SK-N-DZ (cell line): ENCODE measurements around the gene CPA1.

ENCODE experiments used
- DNase-seq: peaks from one replicate; pipeline ENCODE4 v3.0.0-alpha.2; 2015; ENCODE audit warnings: low spot score

CPA1 gene

GRCh38 chr7:130394421-130395195 lies 14.3 kb downstream of the CPA1 start:
- no peak for DNase-seq

GRCh38 chr7:130395421-130395820 lies 15.1 kb downstream of the CPA1 start:
- DNase-seq: no peak

- no peak for DNase-seq
These were observed 15.8 kb downstream of the CPA1 start for GRCh38 chr7:130396109-130396508.

- no peak for DNase-seq
These were observed 16.9 kb downstream of the CPA1 start for GRCh38 chr7:130397051-130397757.

GRCh38 chr7:130397758-130398073 lies 17.4 kb downstream of the CPA1 start:
- no peak for DNase-seq

GRCh38 chr7:130398526-130399090 lies 18.3 kb downstream of the CPA1 start:
- no peak for DNase-seq

- no peak for DNase-seq
These were observed 19.9 kb downstream of the CPA1 start for GRCh38 chr7:130400120-130400572.

GRCh38 chr7:130401101-130401500 lies 20.8 kb downstream of the CPA1 start:
- no peak for DNase-seq

GRCh38 chr7:130401578-130401977 lies 21.3 kb downstream of the CPA1 start:
- no peak for DNase-seq

- DNase-seq: no peak
These were observed 24.7 kb downstream of the CPA1 start for GRCh38 chr7:130405003-130405402.

GRCh38 chr7:130409067-130409711 lies 28.9 kb downstream of the CPA1 start:
- DNase-seq: no peak

GRCh38 chr7:130409712-130410072 lies 29.4 kb downstream of the CPA1 start:
- no peak for DNase-seq

GRCh38 chr7:130410868-130411541 lies 30.7 kb downstream of the CPA1 start:
- no peak for DNase-seq

GRCh38 chr7:130413201-130413600 lies 32.9 kb downstream of the CPA1 start:
- no peak for DNase-seq

- no peak for DNase-seq
These were observed 34.7 kb downstream of the CPA1 start for GRCh38 chr7:130415006-130415405.

- no peak for DNase-seq
These were observed 36.9 kb downstream of the CPA1 start for GRCh38 chr7:130417213-130417612.

GRCh38 chr7:130418306-130418705 lies 38.0 kb downstream of the CPA1 start:
- no peak for DNase-seq

GRCh38 chr7:130419658-130420057 lies 39.4 kb downstream of the CPA1 start:
- DNase-seq: no peak

GRCh38 chr7:130420943-130421578 lies 40.8 kb downstream of the CPA1 start:
- DNase-seq: no peak

- DNase-seq: no peak
These were observed 41.4 kb downstream of the CPA1 start for GRCh38 chr7:130421684-130422083.

GRCh38 chr7:130423501-130424037 lies 43.3 kb downstream of the CPA1 start:
- no peak for DNase-seq
